M059J (cell line): ENCODE data around the gene KANSL3. TPM values are rescaled to one million over a fixed set of nuclear protein-coding genes. Genes with fewer than 3 reads are reported as not detected.

Experiments used
- total RNA-seq: library from RNA; depleted of rRNA; stranded (reverse); fragments of >200 nt; shearing (Covaris generic); gene quantifications from 2 replicates; pipeline ENCODE4 v1.2.3, GENCODE V29; 2014; rRNA removed

Gene KANSL3
- total RNA-seq, 1 experiment from 2014 or later: 45.2 TPM

Other genes with a start within 250 kb of the KANSL3 start
- gene NEURL3, start 133.0 kb downstream of the KANSL3 start, total RNA-seq: 0.59 and 1.1 TPM in 2 replicates
- 7.0 and 15.1 TPM in 2 replicates for gene ARID5A, start 101.6 kb downstream of the KANSL3 start, total RNA-seq
- gene FER1L5, start 4.5 kb upstream of the KANSL3 start, total RNA-seq: 0.39 TPM in 1 of 2 replicates, not detected in the other
- gene LMAN2L, start 101.8 kb upstream of the KANSL3 start, total RNA-seq: 53.1 and 65.3 TPM in 2 replicates
- gene CNNM4, start 122.6 kb upstream of the KANSL3 start, total RNA-seq: 5.2 and 14.6 TPM in 2 replicates
- gene CNNM3, start 178.0 kb upstream of the KANSL3 start, total RNA-seq: 5.9 and 6.1 TPM in 2 replicates
- 0.20 TPM in 1 of 2 replicates, not detected in the other for gene ANKRD23, start 205.7 kb upstream of the KANSL3 start, total RNA-seq
- 7.2 and 11.9 TPM in 2 replicates for gene ANKRD39, start 219.7 kb upstream of the KANSL3 start, total RNA-seq
- gene SEMA4C, start 231.8 kb upstream of the KANSL3 start, total RNA-seq: 6.5 and 14.2 TPM in 2 replicates